Measurements from ENCODE around the gene DEPDC5.
A peak's percentile ranks its signal among the peaks of the same experiment; 100 is the strongest.

Gene DEPDC5

DNA sequence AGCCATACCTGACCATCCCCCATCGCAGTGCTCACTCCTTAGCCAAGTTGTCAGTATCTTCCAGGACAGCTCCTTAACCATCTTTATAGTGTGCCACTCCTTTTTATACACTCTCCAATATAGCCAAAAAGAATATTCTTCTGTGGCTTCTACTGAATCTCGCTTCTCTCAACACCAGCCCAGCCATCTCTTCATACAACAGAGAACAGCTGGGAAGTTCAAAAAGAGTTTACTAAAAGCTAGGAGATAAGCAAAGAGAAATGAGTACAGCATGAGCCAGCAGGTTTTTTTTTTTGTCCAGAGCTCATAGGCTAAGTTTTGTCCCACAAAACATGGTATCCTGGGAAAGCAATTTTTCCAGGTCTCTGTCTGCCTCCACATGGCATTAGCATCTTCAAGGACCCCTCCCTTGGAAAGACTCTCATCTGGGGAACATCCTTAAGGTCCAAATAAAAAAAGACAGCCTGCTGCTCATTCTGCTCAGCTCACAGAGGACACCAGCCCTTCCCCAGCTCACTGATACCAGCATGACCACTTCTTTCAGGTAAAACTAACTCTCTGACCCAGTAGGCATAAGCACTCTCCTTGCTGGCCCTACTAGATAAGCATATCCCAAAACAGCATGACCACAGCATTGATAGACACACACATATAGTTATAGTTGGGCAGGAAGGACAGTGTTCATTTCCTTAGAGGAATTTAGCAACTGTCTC is 141.7 kb downstream of the DEPDC5 start:
- DNase-seq (ENCODE audit: low read depth): no peak

DNA sequence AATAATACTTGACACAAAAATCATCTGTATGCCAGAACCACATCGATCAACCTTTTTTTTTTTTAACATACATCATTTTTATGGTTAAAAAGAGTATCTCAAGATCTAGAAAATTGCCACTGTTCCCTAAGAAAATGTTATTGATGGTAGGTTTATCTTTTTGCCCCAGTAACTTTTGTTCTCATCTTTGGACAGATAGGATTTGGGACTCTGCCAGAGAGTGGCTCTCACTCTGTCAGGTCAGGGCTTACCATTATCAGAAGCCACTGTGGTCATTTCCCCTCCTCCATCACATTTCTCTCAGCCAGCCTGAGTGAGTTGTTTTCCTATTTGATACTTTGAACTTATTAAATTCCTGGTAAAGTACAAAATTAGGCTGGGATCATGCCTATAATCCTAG is 142.7 kb downstream of the DEPDC5 start:
- no peak for DNase-seq (ENCODE audit: low read depth)

DNA sequence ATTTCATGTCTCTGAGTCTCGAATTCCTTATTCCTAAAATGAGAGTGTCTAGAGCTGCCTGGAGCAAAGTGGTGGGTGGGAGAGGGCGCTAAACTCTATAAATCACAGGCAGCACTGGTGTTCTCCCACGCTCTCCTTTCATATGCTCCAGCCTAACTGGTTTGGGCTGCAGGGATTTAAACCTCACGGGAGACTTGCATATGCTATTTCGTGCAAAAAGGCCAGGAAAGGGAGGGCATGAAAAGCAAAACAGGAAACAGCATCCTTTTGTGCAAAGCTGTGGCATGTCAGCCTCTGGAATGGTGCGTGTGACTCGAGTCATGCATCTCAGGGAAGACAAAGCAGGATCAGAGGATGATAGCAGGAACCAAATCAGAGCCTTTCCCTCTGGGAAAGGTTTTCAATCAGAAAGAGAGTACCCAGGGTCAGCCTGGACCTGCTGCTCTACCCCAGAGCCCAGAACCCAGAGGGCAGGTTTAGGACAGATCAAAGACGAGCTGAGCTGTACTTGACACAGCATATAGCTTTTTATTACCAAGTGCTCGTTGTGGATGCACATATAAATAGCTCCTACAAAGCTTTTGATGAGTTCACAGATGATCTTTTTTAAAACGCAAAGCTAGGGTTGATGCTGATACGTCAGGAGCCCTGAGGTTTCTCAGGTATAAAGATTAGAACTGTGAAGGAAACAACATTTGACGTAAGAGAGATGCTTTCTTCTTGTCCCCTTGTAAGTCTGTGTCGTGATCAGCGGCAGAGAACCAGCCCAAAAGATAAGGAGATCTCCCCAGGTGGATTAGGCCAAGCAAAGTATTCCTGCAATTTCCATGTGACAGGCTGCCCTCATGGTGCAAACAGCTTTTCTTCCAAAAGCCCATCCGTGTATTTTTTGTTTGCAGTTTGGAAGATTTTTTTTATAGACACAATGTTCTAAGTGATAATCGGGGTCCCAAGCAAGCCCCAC is 144.3 kb downstream of the DEPDC5 start:
- DNase-seq (ENCODE audit: low read depth): no peak

DNA sequence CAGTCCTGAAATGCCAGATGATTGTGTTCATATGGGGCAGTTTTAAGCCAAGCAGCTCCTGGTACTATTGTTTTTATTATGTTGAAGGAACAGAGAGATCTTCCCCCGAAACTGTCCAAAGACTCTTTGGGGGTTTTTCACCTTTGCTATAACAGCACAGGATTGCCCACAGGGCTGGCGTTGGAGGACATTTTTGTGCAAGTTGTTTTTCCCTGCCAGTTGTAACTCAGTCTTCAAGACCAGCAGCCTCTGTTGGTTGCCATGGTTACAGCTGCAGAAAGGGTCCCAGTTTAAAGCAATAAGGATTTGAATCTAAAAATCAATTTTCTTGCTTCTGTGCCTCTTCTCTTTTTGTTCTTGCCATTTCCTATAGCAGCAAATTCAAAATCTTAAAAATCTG is 145.1 kb downstream of the DEPDC5 start:
- no peak for DNase-seq (ENCODE audit: low read depth)

DNA sequence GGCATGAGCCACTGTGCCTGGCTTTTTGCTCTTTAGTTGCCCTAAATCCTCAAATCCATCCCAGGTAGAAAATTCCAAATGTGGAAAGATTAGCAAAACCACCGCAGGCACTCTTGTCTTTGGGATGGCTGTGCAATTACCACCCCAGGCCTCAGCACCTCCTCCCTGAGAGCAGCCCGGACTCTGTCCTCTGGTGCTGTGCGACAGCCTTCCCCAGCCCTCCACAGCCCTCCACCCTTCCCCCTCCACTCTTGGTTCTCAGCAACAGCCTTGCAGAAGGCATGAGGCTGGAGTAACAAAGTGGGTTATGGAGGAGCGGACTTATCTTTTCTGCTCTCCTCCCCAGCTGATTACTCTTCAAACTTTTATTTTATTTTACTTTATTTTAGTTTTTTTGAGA is 145.8 kb downstream of the DEPDC5 start:
- no peak for DNase-seq (ENCODE audit: low read depth)

DNA sequence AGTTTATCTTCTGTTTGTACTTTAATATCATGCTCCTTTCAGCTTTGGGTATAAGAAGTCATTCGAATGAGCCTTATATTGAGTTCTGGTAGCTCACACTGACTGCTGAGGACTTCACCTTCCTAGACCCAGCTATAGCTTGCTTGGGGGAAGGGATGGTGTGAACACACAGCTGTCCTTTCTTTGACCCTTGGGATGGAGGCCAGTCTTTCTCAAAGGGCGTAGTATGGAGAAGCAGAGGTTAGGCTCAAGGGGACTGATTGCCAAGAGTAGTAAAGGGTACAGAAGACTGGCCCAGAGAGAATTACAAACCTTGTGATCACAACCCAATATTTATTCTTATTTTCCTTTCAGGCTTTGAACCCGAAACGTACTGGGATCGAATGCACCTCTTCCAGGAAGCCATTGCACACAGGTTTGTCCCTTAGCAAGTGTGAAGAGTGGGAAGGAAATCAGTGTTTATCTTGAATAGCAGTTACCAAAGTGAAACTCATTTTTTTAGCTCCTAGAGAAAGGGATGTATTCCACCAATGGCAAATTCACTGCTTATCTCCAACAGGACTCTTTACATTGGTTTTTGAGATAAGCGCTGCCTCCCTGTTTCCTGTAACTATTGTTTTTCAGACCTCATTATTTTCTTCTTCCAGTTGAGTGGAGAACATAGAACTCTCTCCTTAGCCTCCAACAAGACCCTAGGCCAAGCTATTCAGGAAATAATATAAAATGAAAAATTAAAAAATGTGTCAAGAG is 147.7 kb downstream of the DEPDC5 start:
- no peak for DNase-seq (ENCODE audit: low read depth)

DNA sequence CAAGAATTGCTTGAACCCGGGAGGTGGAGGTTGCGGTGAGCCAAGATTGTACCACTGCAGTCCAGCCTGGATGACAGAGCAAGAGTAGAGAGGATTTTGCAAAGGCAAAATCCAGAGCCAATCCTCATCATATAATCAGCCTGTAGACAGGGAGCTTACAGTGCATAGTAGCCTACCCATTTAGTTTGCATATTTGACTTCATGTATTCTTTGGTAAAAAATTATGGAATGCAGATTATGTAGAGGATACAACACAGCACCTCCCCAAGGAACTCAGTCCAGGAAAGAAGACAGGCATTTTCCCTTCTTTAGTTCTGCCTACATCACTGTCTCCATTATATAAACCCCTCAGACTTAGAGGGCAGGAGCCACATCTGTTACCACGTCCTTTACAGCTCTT is 150.8 kb downstream of the DEPDC5 start:
- DNase-seq (ENCODE audit: low read depth): no peak

DNA sequence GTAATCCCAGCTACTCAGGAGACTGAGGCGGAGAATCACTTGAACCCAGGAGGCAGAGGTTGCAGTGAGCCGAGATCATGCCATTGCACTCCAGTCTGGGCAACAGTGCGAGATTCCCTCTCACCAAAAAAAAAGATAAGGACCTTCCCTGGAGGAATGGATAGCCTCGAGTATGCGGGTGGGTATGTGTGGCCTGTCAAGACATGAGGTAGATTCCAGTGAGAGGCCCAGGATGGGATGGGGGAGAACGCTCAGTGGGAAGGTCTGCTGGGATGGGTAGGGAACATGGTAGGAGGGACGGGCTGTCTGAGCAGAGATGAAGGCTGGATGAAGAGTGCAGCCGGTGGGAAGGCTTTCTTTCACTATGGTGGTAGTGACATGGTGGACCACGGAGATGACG is 151.5 kb downstream of the DEPDC5 start:
- DNase-seq (ENCODE audit: low read depth): no peak

DNA sequence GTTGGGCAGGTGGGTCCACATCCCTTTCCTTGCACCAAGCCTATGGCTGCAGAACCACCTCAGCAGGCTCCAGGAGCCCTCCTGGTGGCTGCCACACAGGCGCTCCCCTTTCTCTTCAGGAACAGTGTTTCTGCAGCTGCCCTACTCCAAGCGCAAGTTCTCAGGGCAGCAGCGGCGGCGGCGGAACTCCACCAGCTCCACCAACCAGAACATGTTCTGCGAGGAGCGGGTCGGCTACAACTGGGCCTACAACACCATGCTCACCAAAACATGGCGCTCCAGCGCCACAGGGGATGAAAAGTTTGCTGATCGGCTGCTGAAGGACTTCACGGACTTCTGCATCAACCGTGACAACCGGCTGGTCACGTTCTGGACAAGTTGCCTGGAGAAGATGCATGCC is 152.3 kb downstream of the DEPDC5 start:
- DNase-seq (ENCODE audit: low read depth): no peak

DNA sequence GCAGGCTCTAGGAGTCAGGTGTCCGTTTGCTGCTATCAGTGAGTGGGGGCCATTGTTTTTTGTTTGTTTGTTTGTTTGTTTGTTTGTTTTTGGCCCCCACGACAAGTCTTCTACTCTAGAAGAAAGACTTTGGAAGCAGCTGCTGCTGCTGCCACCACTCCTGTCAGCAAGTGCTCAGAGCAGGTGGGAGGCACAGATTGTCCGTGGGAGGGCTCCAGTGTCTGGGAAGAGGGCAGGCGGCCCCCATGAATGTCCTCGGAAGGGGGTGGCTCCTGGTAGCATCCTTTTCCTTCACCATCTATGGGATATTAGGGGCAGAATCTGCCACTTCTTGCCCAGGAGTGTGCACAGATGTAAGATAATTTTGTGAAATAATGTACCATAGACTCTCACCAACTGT is 152.8 kb downstream of the DEPDC5 start:
- DNase-seq (ENCODE audit: low read depth): no peak

DNA sequence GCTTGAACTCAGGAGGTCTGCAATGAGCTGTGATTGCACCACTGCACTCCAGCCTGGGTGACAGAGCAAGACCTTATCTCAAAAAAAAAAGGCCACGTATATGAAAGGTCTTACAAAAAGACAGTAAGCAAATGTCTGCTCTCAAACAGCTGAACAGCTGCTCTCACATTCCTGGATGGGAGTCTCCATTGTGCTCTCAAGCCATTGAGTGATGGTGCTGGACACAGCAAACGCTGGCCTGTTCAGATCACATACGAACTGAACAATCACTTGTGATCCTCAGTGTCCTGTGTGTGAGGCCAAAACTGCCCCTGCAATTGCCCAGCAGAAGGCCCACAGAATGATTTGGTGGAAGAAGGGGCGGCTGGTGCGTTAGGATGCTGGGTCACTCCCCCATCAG is 156.2 kb downstream of the DEPDC5 start:
- no peak for DNase-seq (ENCODE audit: low read depth)

DNA sequence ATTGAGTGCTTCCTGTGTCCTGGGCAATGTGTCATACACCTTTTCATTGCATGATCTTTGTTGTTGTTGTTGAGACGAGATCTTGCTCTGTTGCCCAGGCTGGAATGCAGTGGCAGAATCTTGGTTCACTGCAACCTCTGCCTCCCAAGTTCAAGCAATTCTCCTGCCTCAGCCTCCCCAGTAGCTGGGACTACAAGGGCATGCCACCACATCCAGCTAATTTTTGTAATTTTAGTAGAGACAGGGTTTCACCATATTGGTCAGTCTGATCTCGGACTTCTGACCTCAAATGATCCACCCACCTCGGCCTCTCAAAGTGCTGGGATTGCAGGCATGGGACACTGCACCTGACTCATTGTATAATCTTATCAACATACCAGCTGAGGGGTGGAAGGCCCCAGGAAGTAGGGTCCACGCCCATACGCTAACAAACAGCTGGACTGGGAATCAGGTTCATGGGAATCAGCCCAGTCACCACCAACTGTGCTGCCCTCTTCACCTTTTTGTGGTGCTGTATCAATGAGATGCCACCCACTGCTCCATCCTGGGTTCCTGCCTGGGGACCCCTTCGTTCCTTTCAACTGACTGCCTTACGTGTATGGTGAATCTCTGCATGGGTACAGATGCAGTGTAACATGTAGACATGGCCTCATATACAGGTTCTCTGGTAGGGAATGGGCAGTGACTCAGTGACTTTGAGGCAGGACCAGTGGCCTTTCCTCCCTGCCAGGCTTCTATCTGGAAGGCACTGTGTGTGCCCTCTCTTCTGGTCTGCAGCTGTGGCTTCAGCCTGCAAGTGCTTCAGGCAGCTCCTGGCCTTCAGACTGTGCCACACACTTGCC is 158.0 kb downstream of the DEPDC5 start:
- DNase-seq (ENCODE audit: low read depth): peak; percentile 32

DNA sequence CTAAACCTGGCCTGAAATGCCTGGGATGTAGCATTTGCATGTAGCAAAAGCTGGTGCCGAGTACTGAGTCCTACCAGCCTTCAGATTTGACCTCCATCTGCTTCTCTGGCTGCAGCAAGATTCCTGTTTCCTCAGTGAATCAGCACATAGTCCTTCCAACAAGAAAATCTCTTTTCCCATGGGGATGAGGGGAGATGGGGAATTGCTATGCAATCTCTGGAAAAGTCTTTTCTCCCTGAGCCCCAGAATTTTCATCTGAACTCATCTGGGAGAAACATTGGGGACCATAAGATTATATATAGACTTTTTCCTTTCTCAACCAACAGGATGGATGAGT is 158.6 kb downstream of the DEPDC5 start:
- no peak for DNase-seq (ENCODE audit: low read depth)

DNA sequence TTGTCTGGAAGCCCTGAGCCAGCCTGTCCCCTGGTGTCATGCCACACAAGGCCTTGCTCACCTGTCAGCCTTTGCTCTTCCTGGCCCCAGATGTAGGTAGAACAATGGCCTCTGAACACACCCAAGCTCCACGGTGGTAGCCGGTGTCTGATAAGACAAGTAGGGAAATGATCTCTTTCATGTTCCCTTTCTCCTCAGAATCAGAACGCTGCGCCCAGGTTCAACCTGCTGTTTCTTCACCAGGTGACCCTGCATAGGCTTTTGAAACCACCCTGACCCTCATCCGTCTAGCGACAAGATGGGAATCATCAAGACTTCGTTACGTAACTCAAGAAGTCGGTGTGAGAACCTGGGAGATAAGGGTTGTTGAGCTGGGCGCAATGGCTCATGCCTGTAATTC is 161.8 kb downstream of the DEPDC5 start:
- DNase-seq (ENCODE audit: low read depth): no peak

DNA sequence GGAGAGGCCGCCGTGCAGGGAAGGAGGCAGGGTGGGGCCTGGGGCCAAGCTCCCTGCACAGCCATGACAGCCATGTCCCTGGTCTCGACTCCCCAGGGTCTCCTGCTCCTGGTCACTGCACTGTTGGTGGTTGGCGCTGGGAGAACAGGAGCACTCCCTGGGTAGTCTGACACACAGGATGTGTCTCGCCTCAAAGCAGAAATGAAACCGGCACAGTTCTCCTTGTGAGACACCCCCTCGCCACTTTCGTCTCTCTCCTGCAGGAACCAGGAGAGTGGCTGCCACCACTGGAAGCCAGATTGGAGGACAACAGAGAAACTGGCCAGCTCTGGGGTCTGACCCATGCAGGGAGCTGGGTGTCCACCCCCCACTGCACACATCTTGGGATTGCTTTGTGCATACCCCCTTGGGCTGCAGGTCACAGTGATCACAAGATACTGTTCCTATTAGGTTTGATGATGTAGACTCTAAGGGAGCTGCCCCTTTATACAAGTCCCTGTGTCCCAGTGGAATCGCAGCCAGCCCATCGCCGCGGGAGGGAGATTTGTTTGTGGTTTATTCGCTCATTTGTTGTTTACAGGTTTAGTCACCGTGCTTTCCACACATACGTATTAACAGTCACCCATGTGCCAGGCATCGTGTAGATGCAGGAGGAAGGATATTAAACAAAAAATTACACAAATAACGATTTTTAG is 163.6 kb downstream of the DEPDC5 start:
- no peak for DNase-seq (ENCODE audit: low read depth)

DNA sequence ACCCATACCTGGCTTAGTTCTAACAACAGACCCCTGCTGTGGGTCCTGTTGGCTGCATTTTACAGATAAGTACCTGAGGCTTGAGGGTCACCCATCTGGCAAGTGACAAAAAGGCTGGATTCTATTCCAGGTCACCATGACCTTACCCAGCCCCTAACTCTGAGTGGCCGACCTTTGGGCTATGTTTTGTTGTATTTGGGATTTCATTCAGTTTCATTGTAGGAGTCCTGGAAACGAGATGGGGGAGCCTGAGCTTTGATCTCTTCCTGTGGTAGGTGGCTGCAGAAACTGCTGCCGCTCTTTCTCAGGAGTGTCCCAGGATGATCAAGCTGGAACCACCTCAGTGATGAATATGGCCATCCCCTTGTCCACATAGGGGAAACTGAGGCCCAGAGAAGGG is 165.9 kb downstream of the DEPDC5 start:
- DNase-seq (ENCODE audit: low read depth): no peak

DNA sequence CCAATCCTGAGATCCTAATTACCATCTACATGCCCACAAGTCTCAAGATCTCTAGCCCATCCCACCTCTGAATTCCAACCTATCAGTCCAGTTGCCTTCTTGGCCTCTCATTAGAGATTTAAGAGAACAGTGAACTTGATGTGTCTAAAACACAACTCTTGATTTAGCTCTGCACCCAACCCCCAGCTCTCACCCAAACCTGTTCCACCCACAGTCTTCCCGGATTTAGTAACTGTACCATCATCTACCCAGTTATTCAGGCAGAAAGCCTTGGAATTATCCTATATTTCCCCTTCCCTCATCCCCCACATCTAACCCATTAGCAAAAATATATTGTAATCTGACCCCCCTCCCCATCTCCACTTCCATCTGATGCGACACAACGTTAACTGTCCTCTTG is 166.5 kb downstream of the DEPDC5 start:
- no peak for DNase-seq (ENCODE audit: low read depth)

DNA sequence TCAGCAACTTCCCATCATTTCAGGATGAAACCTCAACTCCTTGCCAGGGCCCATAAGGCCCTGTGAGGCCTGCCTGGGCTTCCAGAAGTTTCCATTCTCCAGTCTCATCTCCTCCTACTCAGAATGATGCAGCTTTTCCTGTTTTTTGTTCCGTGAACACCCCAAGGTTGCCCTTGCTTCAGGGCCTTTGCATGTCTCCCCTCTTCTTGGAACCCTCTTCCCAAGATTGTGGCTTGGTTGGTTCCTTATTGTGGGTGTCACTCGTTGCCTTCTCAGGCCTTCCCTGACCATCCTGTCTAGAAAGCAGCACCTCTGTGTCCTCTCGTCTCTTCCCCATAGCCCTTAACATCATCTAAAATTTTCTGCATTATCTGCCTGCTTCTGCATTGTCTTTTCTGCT is 167.3 kb downstream of the DEPDC5 start:
- no peak for DNase-seq (ENCODE audit: low read depth)

DNA sequence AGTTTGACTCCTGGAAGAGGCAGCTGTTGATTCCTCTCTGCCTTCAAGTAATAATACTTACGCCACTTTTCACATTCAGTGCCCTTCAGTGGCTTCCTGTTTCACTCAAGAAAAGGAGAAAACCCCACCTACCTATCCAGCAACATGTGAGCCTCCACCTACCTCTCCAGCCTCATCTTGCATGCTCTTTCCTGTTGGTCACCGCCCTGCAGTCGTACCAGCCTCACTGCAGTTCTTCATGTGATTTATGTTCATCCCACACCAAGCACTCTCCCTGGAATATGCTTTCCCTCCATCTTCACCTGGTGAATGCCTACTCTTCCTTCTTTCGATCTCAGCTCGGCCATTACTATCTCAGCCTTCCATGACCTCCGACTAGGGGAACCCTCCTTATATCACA is 168.7 kb downstream of the DEPDC5 start:
- no peak for DNase-seq (ENCODE audit: low read depth)

DNA sequence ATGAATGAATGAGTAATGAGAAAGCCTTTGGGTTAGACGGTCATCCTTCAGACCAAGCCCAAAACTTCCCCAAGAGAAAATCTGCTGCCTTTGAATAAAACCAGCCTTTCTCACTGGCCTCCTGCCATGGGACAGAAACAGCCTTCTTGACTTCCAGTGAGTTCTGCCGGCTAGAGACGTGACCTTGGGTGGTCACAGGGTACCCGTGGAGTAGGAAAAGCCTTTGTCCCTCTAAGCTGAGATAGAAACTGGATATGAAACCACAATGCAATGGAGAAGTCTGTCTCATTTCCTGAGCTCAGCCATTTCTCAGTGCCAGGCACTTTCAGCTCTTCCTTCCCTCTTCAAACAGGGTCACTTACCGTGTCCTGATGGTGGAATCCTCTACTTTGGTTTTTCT is 169.3 kb downstream of the DEPDC5 start:
- DNase-seq (ENCODE audit: low read depth): no peak

DNA sequence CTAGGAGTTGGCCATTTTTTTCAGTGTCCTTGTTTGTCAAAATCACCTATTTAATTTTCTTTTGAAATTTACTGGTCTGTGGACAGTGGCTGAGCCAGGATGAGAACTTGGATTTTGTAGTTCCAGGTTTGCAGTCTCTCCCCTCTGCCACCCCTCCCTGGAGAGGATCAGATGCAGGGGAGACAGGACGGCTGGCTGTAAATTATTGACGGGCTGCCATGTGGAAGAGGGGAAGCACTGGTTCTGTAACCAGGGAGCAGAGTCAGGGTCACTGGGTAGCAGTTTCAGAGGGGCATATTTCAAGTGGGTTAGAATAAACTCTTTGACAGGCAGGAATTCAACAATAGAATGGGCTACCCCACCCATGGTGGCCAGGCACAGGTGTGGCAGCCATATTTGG is 169.9 kb downstream of the DEPDC5 start:
- DNase-seq (ENCODE audit: low read depth): no peak
